Fibroblast of peridontal ligament (primary cell): ENCODE measurements around the gene UBR2.

Experiments
- DNase-seq: peaks from one replicate; pipeline ENCODE4 v3.0.0-alpha.2; 2010; ENCODE audit errors: extremely low read depth

The UBR2 gene

GRCh38 chr6:42563697-42564505 is at the start of gene UBR2:
Gene UBR2, plus strand, starts transcription at chr6:42564029. Its CDS starts 291 bp downstream, at chr6:42564320.
- DNase-seq: peak; percentile 99

- no peak for DNase-seq
These were observed 49.1 kb upstream of the UBR2 start for GRCh38 chr6:42514745-42515144.

GRCh38 chr6:42519779-42520178 is 44.0 kb upstream of the UBR2 start:
- no peak for DNase-seq

DNA sequence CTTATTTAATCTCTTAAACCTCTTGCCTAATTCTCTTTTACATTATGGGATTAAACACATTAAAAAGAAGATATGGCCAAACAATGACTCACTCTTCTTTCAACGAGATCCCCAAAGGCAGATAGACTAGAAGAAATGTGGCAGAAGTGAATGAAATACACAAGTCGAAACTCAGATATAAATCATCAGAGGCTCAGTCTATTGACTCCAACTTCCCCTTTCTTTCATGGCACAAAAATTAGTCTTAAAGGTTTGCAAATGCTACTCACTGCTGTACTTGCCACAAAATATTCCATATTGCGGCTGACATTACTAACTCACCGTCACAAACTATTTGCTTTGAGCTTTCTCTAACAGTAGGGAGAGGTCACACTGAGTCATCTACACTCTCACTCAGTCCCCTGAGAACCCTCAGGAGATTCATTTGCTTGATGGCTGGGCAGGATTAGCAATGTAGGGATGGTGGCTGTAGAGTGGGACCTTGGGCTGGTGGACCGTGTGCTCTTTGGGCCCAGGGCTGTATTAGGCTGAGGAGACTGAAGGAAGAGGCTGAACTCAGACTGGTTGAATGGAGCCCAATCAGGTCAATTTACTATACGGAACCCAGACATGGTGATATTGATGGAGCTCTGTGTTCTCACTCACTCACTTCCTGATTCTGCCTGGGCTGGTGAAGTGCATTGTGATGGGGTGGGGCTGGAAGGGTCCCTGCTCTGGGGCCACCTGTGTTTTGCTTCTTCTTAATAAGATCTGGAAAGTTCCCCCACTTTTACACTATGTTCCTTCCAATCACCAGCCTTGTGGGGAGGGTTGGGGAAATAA is 42.8 kb upstream of the UBR2 start:
- peak; percentile 66 for DNase-seq

DNA sequence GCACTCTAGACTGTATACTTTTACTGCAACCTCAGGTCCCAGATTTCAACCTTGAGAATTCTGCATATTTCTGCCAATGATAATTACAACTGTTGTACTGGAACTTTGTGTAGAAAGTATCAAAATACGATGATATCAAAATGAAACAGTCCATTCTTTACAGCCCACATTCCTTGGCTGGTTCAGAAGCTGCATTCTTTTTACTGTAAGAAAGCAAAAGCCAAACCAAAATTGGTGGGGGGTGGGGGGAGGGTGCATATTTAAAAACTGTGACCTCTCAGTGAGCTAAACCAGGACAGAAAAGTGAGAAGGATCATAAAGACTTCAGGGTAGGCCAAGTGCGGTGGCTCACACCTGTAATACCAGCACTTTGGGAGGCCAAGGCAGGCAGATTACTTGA is 41.8 kb upstream of the UBR2 start:
- DNase-seq: peak; percentile 85

DNA sequence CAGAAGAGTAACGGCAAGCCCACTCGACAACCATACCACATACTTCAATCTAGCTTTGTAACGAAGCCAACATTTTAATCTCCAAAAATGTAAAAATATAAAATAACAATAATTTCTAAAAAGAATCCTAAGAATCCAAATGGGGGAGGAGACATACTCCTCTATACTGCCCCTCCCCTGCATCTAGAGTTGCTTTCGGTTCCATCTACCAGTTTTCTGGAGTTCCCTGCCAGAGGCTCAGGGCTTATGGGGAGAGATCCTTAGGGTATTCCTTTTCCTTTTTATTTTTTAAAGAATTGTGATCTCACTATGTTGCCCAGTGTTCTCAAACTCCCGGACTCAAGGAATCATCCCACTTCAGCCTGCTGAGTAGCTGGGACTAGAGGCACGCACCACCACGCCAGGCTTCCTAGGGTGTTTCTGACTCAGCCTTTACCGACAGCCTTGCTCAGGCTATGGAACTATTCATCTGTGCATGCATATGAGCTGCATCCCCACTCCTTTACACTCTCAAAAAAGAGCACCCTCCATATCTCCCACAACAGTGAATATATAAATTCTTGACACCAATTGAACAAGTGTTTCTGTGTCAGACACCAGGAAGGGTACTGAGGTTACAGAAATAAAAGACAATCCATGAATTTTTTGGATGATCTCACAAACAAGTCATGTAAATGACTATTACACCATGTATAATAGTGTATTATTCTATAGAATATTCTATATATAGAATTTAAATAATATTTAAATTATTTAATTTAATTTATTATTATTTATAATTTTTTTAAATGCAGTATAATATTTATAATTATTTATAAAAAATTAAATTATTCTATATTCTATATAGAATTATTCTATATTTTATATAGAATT is 40.7 kb upstream of the UBR2 start:
- DNase-seq: peak; percentile 41

GRCh38 chr6:42525206-42525605 is 38.6 kb upstream of the UBR2 start:
- DNase-seq: no peak

- no peak for DNase-seq
These were observed 37.2 kb upstream of the UBR2 start for GRCh38 chr6:42526616-42527015.

DNA sequence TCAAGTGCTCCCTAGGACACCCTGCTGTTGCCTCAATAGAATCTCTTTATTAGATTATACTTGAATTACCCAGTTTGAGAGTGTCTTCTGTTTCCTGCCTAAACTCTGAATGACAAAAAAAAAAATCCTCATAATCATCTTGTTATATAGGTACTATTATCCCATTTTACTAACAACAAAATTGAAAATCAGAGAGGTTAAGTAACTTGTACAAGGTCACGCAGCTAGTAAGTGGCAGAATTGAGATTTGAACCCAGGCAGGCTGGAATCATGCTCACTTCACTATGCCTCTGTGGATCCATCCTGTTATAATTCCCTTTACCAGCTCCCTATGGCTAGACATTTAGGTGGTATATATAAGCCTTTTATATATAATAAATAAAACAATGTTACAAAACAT is 36.6 kb upstream of the UBR2 start:
- DNase-seq: no peak

GRCh38 chr6:42530296-42530695 is 33.5 kb upstream of the UBR2 start:
- no peak for DNase-seq

DNA sequence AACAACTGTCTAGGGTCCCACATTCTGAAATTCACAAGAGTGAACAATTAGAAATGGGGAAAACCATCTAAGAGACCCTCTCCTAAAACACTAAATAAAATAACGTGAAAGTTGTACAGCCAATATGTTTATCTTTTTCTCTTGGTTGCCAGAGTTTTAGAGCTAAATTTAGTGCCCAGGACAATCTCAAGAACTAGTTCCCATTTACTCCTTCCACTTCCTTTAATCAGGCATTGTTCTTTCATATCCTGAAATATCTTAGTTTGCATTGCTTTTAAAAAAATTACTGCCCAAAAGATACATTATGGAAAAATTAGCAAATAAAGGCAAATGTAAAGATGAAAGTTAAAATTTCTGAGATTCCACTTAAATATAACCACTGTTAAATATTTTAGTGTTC is 33.1 kb upstream of the UBR2 start:
- no peak for DNase-seq

DNA sequence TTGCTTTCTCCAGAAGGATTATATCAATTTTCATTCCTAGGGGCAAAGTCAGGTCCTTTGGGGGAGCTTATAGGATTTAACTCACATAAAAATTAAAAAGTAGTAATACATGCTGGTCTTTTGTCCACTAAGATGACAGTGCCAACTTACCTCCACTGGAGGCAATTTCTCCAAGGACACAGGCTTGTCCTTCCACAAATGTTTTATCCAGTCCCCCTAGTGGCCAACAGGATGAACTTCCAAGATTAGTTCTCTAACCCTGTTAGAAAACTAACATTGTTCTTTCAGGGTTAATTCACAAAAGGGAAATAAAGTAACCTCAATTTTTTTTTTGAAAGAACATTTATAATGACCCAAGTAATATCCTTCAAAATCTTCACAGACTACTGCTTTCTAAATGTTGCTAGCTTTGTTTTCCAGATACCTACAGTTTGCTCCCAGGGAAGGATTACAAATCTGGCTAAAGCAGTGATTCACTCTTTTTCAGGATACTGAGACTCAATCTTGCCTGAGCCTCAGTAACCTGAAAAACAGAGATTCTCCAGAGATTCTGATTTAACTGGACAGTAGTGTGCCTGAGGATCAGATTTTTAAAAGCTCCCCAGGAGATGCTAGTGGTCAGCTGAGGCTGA is 31.7 kb upstream of the UBR2 start:
- DNase-seq: peak; percentile 76

GRCh38 chr6:42533794-42534193 is 30.0 kb upstream of the UBR2 start:
- DNase-seq: no peak

DNA sequence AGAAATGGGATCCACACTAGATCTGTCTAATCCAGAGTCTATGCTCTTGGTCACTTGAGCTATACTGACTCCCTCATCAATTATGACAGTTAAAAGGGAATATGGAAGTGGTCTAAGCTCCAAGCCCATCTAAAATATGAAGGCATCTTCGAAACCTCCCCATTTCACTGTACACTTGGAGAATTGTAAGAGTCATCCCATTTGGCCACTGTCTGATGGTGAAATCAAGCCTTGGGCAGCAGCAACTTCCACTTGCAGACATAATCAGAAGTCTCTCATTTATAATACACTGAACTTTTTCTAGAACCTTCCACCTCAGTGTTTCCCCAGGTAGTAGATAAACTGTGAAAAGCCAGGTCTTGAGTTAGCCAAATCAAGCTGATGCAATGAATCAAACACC is 26.3 kb upstream of the UBR2 start:
- peak; percentile 33 for DNase-seq

DNA sequence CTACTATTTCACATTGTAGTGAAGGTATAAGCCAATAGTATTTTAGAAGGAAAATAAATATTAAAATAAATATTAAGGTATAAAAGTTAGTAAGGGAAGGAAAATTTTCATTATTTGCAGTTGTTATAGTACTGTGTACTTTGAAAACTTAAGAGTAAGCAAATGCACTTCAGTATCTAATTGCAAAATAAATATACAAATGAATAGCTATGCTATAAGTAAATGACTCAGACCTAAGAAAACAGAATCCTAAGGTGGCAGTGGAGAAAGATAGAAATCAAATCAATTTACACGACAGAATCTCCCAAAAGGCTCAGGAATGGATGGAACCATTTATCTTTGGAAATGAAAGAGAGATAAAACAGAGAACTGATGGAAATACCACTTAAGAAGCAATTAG is 24.7 kb upstream of the UBR2 start:
- DNase-seq: no peak

GRCh38 chr6:42545226-42545773 is 18.5 kb upstream of the UBR2 start:
- DNase-seq: no peak

DNA sequence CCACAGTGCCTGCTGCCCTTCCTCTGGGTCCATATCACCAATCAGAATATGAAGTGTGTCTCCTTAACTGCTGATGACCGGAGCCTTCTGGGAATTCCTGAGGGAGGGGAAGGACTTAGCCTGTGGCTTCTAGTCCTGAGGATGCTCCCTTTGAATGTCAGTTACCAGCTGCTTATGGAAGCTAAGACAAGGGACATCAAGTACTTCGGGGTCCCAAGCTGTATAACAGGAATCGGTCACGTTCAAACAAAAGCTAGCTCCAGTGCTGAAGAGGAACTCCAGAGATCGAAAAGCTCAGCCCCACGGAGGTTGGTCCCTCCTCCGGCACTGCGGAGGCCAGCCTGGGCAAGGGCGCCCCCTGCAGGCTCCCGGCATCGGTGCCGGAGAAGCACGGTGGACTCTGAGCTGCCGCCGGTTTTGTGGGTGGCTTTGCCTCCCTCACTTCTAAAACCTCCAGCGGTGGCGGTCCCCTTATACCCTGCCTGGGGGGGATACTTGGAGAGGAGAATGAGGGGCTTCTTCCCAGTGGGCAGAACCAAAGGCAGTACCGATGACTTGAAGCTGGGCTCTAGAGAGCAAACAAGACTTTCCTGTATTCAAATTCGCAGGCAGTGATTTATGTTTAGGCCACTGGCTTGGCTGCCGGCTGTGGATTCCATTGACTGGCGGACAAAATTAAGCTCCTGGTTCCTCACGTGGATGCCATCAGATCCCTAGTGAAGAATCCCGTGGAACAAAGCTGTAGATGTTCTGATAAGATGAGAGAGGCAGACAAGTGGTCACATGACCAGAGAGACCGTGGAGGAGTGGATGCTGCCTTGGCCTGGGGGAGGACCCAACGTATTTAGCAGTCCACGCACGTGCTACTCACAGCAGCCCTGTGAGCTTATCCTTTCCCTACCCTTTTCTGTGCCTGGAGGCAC is 16.2 kb upstream of the UBR2 start:
- peak; percentile 81 for DNase-seq

DNA sequence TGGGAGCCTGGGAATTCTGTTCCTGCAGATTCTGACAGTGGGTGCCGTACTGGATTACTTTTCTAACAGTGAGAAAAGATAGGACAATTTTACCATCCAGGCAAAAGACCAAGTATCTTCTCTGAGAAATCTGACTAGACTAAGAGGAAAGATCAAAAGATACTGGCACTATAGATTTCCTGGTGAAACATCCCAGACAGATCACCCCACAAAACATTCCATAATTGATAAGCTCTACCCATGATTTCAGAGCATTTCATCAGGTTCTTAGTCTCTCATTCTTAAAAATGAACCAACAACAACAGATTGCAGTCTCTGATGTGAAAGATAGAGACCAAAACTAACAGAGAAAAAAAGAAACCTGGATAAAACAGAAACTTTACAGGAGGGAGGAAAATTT is 13.6 kb upstream of the UBR2 start:
- no peak for DNase-seq

DNA sequence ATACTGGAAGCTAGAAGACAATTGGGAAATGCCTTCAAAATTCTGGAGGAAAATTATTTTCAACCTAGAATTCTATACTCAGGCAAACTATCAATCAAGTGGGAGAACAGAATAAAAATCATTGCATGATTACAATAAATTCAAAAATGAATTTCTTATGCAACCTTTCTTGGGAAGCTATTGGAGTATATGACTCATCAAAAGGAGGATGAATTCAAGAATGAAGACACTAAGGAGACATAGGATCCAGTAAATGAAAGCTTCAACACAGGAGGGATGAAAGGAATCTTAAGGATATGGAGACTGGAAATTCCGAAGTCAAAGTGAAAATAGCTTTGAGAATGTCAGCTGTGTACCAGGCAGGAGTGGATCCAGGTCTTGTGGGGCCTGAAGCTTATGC is 12.6 kb upstream of the UBR2 start:
- DNase-seq: peak; percentile 36

DNA sequence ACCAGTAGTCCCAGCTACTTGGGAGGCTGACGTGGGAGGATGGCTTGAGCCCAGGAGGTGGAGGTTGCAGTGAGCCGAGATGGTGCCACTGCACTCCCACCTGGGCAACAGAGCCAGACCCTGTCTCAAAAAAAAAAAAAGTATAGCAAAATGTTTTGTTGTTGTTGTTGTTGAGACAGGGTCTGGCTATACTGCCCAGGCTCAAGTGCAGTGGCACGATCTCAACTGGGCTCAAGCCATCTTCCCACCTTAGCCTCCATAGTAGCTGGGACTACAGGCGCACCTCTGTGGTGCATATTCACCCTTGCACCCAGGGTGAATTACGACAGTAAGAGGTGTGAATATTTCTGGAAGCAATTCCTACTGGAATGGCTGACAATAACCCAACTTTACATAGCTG is 11.4 kb upstream of the UBR2 start:
- DNase-seq: no peak
